Tibial nerve (tissue), 4 donors: Measurements from ENCODE around the gene TFEB.

Experiments used
- EP300 ChIP-seq, 2 donors: sonication (generic); formaldehyde crosslinking; IDR thresholded peaks; one replicate each; pipeline ENCODE4 v1.6.1; 2017; ENCODE audit warnings: antibody characterized with exemption in 2 of 2, mild to moderate bottlenecking in 1 of 2
- POLR2A ChIP-seq, 2 donors: fragments of 450-650 bp; IDR thresholded peaks; one replicate each; pipeline ENCODE4 v1.6.1; 2017; ENCODE audit warnings: antibody characterized with exemption in 2 of 2, mild to moderate bottlenecking in 2 of 2, moderate library complexity in 2 of 2
- TF ChIP-seq, protein P1 (sequence below), 5 experiments: fragments of 200-600 bp in 3 of 5; fragments of 450-650 bp in 2 of 5; sonication (generic) in 3 of 5; IDR thresholded peaks; one replicate each; pipeline ENCODE4 v1.5.1; 2016 to 2019; ENCODE audit warnings: antibody characterized with exemption in 5 of 5, mild to moderate bottlenecking in 3 of 5, moderate library complexity in 2 of 5

DNA sequence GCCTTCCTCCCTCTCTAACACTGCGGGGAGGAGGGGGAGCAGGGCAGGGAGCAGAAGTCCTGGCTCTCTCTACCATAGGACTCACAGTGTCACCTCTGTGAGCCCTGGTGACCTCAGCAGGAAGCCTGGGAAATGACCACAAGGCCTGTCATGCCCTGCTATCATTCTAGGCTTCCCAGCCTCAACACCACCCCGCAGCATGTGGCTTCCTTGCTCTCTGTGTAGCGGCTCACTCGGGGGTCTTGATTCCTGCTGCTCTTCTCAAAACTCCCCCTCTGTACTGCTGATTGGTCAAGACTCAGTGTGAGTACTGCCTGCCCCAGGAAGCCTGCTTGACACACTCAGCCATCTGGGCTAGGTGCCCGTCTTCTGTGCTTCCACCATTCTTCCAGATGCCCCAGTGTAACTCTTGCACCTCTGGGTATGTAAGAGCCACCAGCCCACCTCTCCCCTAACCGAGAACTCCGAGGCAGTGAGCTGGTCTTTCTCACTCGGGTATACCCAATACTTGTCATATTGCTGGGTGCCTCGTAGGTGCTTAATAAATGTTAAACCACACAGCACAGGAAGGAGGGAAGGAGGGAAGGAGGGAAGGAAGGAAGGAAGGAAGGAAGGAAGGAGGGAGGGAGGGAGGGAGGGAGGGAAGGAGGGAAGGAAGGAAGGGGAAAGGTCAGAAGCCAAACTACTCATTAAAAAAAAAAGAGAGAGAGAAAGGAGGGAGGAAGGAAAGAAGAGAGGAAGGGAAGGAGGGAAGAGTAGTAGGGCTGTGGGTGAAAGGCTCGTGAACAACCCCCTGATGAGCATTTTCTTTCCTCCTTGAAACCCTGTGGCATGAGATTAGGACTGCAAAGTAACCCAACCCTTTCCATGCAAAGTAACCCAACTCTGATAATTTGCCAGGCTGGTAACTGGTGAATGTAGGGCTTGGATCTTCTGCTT lies 92.2 kb downstream of the TFEB start:
- TF ChIP-seq, protein P1, sequence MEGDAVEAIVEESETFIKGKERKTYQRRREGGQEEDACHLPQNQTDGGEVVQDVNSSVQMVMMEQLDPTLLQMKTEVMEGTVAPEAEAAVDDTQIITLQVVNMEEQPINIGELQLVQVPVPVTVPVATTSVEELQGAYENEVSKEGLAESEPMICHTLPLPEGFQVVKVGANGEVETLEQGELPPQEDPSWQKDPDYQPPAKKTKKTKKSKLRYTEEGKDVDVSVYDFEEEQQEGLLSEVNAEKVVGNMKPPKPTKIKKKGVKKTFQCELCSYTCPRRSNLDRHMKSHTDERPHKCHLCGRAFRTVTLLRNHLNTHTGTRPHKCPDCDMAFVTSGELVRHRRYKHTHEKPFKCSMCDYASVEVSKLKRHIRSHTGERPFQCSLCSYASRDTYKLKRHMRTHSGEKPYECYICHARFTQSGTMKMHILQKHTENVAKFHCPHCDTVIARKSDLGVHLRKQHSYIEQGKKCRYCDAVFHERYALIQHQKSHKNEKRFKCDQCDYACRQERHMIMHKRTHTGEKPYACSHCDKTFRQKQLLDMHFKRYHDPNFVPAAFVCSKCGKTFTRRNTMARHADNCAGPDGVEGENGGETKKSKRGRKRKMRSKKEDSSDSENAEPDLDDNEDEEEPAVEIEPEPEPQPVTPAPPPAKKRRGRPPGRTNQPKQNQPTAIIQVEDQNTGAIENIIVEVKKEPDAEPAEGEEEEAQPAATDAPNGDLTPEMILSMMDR (IDR thresholded peaks at IDR 0.05): no peak
- TF ChIP-seq POLR2A (IDR thresholded peaks at IDR 0.05) (no peak), EP300 (IDR thresholded peaks at IDR 0.05) (no peak)
